ENCODE measurements around the gene SLC43A2.

- TF ChIP-seq EZH2 (optimal IDR thresholded peaks at IDR 0.05; ENCODE audit: low read depth, low read length) (no peak), CTCF (IDR thresholded peaks at IDR 0.05; ENCODE audit: low read length) (no peak)
Measured at GRCh38 chr17:1605681-1606351, 22.8 kb downstream of the SLC43A2 start.

All from MM.1S (cell line).